HepG2 (cell line): ENCODE results near the gene ADCY9. TPM values are rescaled to one million over a fixed set of nuclear protein-coding genes. Genes with fewer than 3 reads are reported as not detected.
"Not testable (repeated sequence)": the region's sequence is repeated elsewhere in the genome, so short reads cannot be mapped to it uniquely, and the experiment has no call there.

Experiments
- ATAC-seq: fragments of 200-7000 bp; cut with Tn5 transposase; 3 replicates; pipeline ENCODE4 v1.9.1; 2020; ENCODE audit warnings: mild to moderate bottlenecking, moderate library complexity
- BruUV-seq: library from RNA; stranded (reverse); fragments of 400-500 nt; replicated peaks from 2 replicates; lab custom pipeline; 2021; lab: Mats Ljungman, UMichigan
- CTCF ChIA-PET: fragments of 300-600 bp; formaldehyde crosslinking; extraction: SDS; loops from one replicate; lab custom pipeline; 2021; ENCODE audit warnings: low total read pairs, inconsistent platforms, low intra/inter-chr PET ratio; lab: Yijun Ruan, JAX
- POLR2A ChIA-PET: fragments of 350-600 bp; sonication (Branson Sonifier 250); formaldehyde crosslinking; loops from one replicate; lab custom pipeline; 2020; ENCODE audit warnings: antibody characterized with exemption, inconsistent platforms; lab: Yijun Ruan, JAX
- DNase-seq: peaks from one replicate; pipeline ENCODE4 v3.0.0-alpha.2; 2015; ENCODE audit warnings: low spot score
- FAIRE-seq: peaks from 3 replicates; lab custom pipeline; 2011; peaks lifted over from hg19 to GRCh38; lab: Jason Lieb, UNC
- H2AFZ ChIP-seq: one replicate; pipeline ENCODE4 v1.6.1; 2011; ENCODE audit warnings: low read length, inconsistent platforms
- H3K27ac ChIP-seq: fragments of 300-600 bp; 3 replicates; pipeline ENCODE4 v1.8.0; 2011; ENCODE audit warnings: mixed run types, mild to moderate bottlenecking, mixed read lengths, low read length, inconsistent platforms; ENCODE audit not compliant: insufficient read depth; ENCODE audit errors: extremely low read length
- H3K27me3 ChIP-seq, 2 experiments: fragments of 200-600 bp in 1 of 2; 2 replicates in 1 of 2; 3 replicates in 1 of 2; pipeline versions ENCODE4 v1.6.0 to v1.8.0; 2011; ENCODE audit warnings: low read length in 2 of 2, mild to moderate bottlenecking in 2 of 2, moderate library complexity in 2 of 2, inconsistent platforms in 1 of 2; ENCODE audit not compliant: insufficient read depth in 2 of 2, control insufficient read depth in 1 of 2
- H3K36me3 ChIP-seq, 2 experiments: fragments of 200-600 bp in 1 of 2; replicated peaks in 1 of 2; 2 replicates in 1 of 2; 3 replicates in 1 of 2; pipeline versions ENCODE4 v1.5.1 to v1.8.0; 2011; ENCODE audit warnings: low read length in 2 of 2, inconsistent platforms in 1 of 2; ENCODE audit not compliant: insufficient read depth in 2 of 2, control insufficient read depth in 1 of 2
- H3K4me1 ChIP-seq: 2 replicates; pipeline ENCODE4 v1.5.1; 2012; ENCODE audit warnings: low read length, inconsistent platforms; ENCODE audit not compliant: insufficient read depth
- H3K4me2 ChIP-seq: 2 replicates; pipeline ENCODE4 v1.6.0; 2011; ENCODE audit warnings: low read depth, low read length, inconsistent platforms
- H3K4me3 ChIP-seq, 3 experiments: fragments of 200-600 bp in 1 of 3; sonication (generic), shearing (Covaris generic) in 1 of 3; replicated peaks in 1 of 3; 2 replicates each; pipeline ENCODE4 v1.5.1; 2011 to 2016; ENCODE audit warnings: low read length in 3 of 3, inconsistent platforms in 2 of 3, low read depth in 2 of 3, mild to moderate bottlenecking in 2 of 3, control low read depth in 1 of 3, mixed read lengths in 1 of 3; ENCODE audit not compliant: insufficient read depth in 1 of 3
- H3K79me2 ChIP-seq: one replicate; pipeline ENCODE4 v1.6.1; 2011; ENCODE audit warnings: low read length, inconsistent platforms; ENCODE audit not compliant: insufficient read depth
- H3K9ac ChIP-seq: 2 replicates; pipeline ENCODE4 v1.6.0; 2011; ENCODE audit warnings: mild to moderate bottlenecking, low read depth, low read length, inconsistent platforms; ENCODE audit not compliant: insufficient read depth
- H3K9me3 ChIP-seq: 2 replicates; pipeline ENCODE4 v1.5.1; 2012; ENCODE audit warnings: mild to moderate bottlenecking, low read length
- H4K20me1 ChIP-seq: 2 replicates; pipeline ENCODE4 v1.6.0; 2011; ENCODE audit warnings: inconsistent platforms, mild to moderate bottlenecking, low read length, moderate library complexity; ENCODE audit not compliant: insufficient read depth
- FIP1L1 ChIP-seq: fragments of 200-400 bp; formaldehyde crosslinking; IDR thresholded peaks from 2 replicates; pipeline ENCODE4 v1.6.1; 2018; ENCODE audit warnings: low read depth, mild to moderate bottlenecking, low read length, moderate library complexity, borderline replicate concordance; ENCODE audit not compliant: insufficient read depth
- ZXDC ChIP-seq: sonication (generic); formaldehyde crosslinking; IDR thresholded peaks from 2 replicates; pipeline ENCODE4 v1.5.0; 2020; ENCODE audit warnings: mild to moderate bottlenecking, missing genetic modification reagents
- WGBS: methylation state at CpG from one replicate; pipeline ENCODE4 v1.1.6; 2017; ENCODE audit warnings: low lambda C conversion rate; 5-methylcytosine and 5-hydroxymethylcytosine counted together
- in situ Hi-C: cut with HindIII; loops from 2 replicates; pipeline ENCODE4 v1.10.0; 2017; ENCODE audit warnings: low pct_unique_long_range_greater_than_20kb; ENCODE audit not compliant: extremely low pct_ligation_motif_present
- intact Hi-C: fragments of 100-400 bp; cut with micrococcal nuclease; formaldehyde crosslinking; loops from one replicate; pipeline ENCODE4 v1.10.0; 2022; ENCODE audit not compliant: unreplicated experiment
- polyA plus RNA-seq, 8 experiments: library from polyadenylated mRNA; depleted of rRNA in 3 of 8; stranded (reverse) in 7 of 8; unstranded in 1 of 8; fragments of >200 nt; fragmentation: Illumina TruSeq in 4 of 8; extraction: Trizol in 4 of 8; gene quantifications; 2 replicates each; pipeline versions ENCODE4 v1.2.1 to v1.2.3, GENCODE V29; 2011 to 2016; ENCODE audit warnings: low read depth in 4 of 8, missing spikeins in 1 of 8, mixed read lengths in 1 of 8; ENCODE audit not compliant: insufficient read depth in 1 of 8
- total RNA-seq, 5 experiments: library from RNA; depleted of rRNA; stranded (reverse); fragments of >200 nt; fragmentation: Illumina TruSeq; extraction: Trizol; gene quantifications; 2 replicates each; pipeline ENCODE4 v1.2.3, GENCODE V29; 2016; ENCODE audit warnings: low read depth in 1 of 5

The ADCY9 gene
- total and polyA plus RNA-seq, 2 of the 13 experiments (the other 11 are each of a cell fraction or from before 2014, with no cell fraction given): 11.2 to 13.9 TPM

GRCh38 chr16:4075534-4075933 lies 40.7 kb downstream of the ADCY9 start (continued):
- TF ChIP-seq ZXDC (CRISPR knock-in tag): no peak
- no peak for TF ChIP-seq FIP1L1

DNA sequence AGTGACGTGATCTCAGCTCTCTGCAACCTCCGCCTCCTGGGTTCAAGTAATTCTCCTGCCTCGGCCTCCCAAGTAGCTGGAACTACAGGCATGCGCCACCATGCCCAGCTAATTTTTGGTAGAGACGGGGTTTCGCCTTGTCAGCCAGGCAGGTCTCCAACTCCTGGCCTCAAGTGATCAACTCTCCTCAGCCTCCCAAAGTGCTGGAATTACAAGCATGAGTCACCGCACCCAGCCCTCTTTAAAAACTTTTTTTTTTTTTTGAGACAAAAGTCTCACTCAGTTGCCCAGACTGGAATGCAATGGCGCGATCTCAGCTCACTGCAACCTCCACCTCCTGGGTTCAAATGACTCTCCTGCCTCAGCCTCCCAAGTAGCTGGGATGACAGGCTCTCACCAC lies 43.1 kb downstream of the ADCY9 start:
- H3K79me2 ChIP-seq, DNase-seq, in situ Hi-C loops, H3K27me3 ChIP-seq, intact Hi-C loops, H3K9me3 ChIP-seq, H3K4me2 ChIP-seq, ATAC-seq, H3K9ac ChIP-seq, H3K4me3 ChIP-seq, BruUV-seq, H2AFZ ChIP-seq, H3K36me3 ChIP-seq, POLR2A ChIA-PET, H4K20me1 ChIP-seq, CTCF ChIA-PET, FAIRE-seq, H3K27ac ChIP-seq: not testable (repeated sequence)
- peaks cover 13% of the 10 kb centered on the region for H3K4me1 ChIP-seq
- 100% methylated on average over 9 of the region's 9 CpGs for WGBS
